Fibroblast of mammary gland (primary cell): ENCODE data around the gene SPOCK3.
A peak's percentile ranks its signal among the peaks of the same experiment; 100 is the strongest.

ENCODE experiments used
- DNase-seq: peaks from one replicate; pipeline ENCODE4 v3.0.0-alpha.2; 2010; ENCODE audit warnings: low read depth
- H3K4me3 ChIP-seq: 2 replicates; pipeline ENCODE4 v1.5.1; 2011; ENCODE audit warnings: low read depth, mild to moderate bottlenecking, low read length, moderate library complexity; ENCODE audit not compliant: control insufficient read depth
- TF ChIP-seq, protein P1 (sequence below): conservative IDR thresholded peaks from 2 replicates; pipeline ENCODE4 v1.5.1; 2011; ENCODE audit warnings: low read depth, low read length, inconsistent platforms; ENCODE audit not compliant: control insufficient read depth, insufficient read depth

Gene SPOCK3

DNA sequence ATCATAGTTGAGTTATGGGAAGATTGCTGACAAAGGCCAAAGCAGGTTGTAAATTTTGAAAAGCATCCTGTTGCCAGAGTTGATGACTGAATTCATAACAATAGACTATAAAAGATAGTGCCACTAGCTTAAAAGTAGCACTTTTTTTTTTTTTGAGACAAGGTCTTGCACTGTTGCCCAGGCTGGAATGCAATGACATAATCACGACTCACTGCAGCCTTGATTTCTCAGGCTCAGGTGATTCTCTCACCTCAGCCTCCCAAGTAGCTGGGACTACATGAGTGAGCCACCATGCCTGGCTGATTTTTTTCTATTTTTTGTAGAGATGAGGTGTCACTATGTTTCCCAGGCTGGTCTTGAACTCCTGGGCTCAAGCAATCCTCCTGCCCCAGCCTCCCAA lies 122.7 kb downstream of the SPOCK3 start:
- TF ChIP-seq, protein P1, sequence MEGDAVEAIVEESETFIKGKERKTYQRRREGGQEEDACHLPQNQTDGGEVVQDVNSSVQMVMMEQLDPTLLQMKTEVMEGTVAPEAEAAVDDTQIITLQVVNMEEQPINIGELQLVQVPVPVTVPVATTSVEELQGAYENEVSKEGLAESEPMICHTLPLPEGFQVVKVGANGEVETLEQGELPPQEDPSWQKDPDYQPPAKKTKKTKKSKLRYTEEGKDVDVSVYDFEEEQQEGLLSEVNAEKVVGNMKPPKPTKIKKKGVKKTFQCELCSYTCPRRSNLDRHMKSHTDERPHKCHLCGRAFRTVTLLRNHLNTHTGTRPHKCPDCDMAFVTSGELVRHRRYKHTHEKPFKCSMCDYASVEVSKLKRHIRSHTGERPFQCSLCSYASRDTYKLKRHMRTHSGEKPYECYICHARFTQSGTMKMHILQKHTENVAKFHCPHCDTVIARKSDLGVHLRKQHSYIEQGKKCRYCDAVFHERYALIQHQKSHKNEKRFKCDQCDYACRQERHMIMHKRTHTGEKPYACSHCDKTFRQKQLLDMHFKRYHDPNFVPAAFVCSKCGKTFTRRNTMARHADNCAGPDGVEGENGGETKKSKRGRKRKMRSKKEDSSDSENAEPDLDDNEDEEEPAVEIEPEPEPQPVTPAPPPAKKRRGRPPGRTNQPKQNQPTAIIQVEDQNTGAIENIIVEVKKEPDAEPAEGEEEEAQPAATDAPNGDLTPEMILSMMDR = no peak

DNA sequence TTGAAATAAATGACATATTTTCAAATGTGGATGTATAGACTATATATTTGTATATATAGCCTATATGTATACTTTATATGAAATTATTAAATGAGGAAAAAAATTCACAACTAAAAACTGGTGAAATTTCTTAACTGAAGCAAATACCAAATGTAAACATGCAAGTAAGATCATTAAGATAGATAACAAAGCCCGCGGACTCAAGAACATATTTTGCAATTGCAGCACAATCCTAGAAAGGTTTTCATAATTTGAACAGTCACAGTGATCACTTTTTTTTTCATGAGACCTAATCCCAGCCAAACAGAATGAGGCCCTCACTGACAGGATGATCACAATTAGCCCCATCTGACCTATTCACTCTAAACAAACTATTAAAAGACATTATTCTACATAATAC lies 123.2 kb downstream of the SPOCK3 start:
- TF ChIP-seq, protein P1 = no peak
- no peak overlapping the region for H3K4me3 ChIP-seq

More for the DNA sequence above, 122.7 kb downstream of the SPOCK3 start:
- no peak for DNase-seq
- H3K4me3 ChIP-seq = no peak overlapping the region

DNA sequence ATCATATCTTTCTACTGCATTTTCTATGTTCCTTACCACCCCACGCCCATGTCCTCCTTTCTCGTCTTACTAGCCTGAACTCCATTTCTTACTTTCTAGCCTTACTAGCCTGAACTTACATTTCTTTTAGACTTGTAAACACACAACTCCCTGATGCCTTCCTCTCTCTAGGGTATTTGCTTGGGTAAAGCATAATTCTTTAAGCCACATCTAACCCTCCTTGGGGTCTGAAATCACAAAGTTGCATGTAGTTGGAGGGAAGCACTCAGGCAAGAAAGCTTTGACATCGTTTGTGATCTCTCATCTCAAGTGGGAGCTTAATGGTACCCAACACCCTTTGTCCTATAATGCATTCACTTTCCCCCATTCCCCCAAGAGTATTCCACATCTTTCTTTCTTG lies 124.4 kb downstream of the SPOCK3 start:
- H3K4me3 ChIP-seq = no peak overlapping the region
- TF ChIP-seq, protein P1 = no peak
- no peak for DNase-seq

More for the DNA sequence above, 123.2 kb downstream of the SPOCK3 start:
- no peak for DNase-seq

DNA sequence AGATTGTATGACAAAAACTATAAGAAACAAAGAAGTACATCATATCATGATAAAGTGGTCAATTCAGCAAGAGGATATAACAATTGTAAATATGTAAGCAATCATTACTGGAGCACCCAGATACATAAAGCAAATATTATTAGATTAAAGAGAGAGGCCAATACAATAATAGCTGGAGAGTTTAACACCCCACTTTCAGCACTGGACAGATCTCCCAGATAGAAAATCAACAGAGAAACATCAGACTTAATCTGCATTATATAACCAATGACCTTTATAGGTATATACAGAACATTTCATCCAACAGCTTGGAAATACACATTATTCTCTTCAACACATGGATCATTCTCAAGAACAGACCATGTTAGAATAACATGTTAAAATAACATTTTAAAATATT lies 128.4 kb downstream of the SPOCK3 start:
- no peak overlapping the region for H3K4me3 ChIP-seq
- TF ChIP-seq, protein P1 = no peak
- DNase-seq = no peak

DNA sequence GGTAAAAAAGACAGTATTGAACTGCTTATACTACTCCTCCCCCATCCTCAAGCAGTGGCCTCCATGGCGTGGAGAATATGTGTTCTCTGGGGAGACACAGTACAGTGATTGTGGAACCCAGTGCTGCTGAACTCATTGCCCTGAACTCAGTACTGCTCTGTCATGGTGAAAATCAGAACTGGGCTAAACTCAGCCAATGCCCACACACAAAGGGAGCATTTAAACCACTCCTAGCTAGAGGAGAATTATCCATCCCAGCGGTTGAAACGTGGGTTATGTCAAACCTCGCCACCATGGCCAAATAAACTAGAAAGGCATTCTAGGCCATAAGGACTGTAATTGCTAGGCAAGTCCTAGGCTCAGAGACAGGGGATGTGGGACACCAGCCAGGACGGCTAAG lies 131.8 kb downstream of the SPOCK3 start:
- no peak for DNase-seq
- no peak overlapping the region for H3K4me3 ChIP-seq
- TF ChIP-seq, protein P1 = no peak

DNA sequence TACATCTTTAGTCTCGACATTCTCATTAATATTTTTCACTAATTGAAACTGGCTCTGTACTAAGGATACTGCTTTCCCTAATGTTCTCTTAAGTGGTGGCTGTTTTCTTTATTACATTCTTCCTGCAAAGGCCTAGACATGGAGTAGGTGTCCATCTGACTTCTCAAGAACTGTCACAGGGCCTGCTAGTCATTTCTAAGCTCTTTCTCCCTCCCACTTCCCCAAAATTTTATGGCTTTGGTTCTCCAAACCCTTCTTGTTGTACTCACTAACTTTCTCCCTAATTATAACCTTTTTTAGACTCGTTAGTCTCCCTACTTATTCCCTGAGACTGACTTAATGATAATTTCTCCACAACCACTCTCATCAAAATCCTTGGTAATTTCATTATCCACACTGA lies 133.3 kb downstream of the SPOCK3 start:
- TF ChIP-seq, protein P1 = no peak
- H3K4me3 ChIP-seq = no peak overlapping the region
- DNase-seq = no peak

DNA sequence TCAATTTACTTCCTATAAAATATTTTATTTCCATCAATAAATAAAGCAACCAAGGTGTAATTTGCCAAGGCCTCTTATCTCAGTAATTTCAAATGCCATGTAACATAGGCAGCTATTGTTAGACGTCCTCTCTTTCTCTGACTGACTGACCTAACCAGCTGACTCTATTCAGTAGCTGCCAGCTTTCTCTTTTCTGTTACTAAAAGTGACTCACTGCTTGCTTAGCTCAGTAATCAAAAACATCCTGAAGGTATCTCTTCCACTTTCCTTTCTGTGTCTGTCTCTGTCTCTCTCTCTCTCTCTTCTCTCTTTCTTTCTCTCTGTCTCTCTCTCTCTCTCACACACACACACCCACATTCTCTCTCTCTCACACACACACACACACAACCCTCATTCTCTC lies 134.2 kb downstream of the SPOCK3 start:
- peak; percentile 58 for DNase-seq
- TF ChIP-seq, protein P1 = no peak
- no peak overlapping the region for H3K4me3 ChIP-seq
